HG03460 (cell line): ENCODE data around the gene NDUFB3.
"Not testable (repeated sequence)": the region's sequence is repeated elsewhere in the genome, so short reads cannot be mapped to it uniquely, and the experiment has no call there.

Experiments used
- ATAC-seq: cut with Tn5 transposase; IDR thresholded peaks from one replicate; pipeline ENCODE4 v1.9.1; 2021; ENCODE audit not compliant: unreplicated experiment

The NDUFB3 gene

GRCh38 chr2:201071479-201072200, at the start of gene NDUFB3, which contains the start of gene HYCC2:
TSS of gene NDUFB3 (plus strand) at chr2:201072001. CDS start at chr2:201078883, 6,882 bp downstream.
TSS of gene HYCC2 (minus strand) at chr2:201071671. CDS start at chr2:201024009, 47,662 bp downstream.
- ATAC-seq: peak; percentile 99

- ATAC-seq: no peak
Observed at GRCh38 chr2:201024518-201024917, 47.3 kb upstream of the NDUFB3 start.

GRCh38 chr2:201034355-201034754, 37.4 kb upstream of the NDUFB3 start:
- not testable (repeated sequence) for ATAC-seq

GRCh38 chr2:201038361-201038760, 33.4 kb upstream of the NDUFB3 start:
- ATAC-seq: not testable (repeated sequence)

- no peak for ATAC-seq
Observed at GRCh38 chr2:201038855-201039254, 32.9 kb upstream of the NDUFB3 start.

GRCh38 chr2:201040867-201041628, 30.8 kb upstream of the NDUFB3 start:
- ATAC-seq: no peak

GRCh38 chr2:201042451-201042850, 29.4 kb upstream of the NDUFB3 start:
- ATAC-seq: not testable (repeated sequence)

- not testable (repeated sequence) for ATAC-seq
Observed at GRCh38 chr2:201043050-201043449, 28.8 kb upstream of the NDUFB3 start.

- no peak for ATAC-seq
Observed at GRCh38 chr2:201046881-201047280, 24.9 kb upstream of the NDUFB3 start.

GRCh38 chr2:201049455-201049854, 22.3 kb upstream of the NDUFB3 start:
- ATAC-seq: no peak

GRCh38 chr2:201057087-201057521, 14.7 kb upstream of the NDUFB3 start:
- no peak for ATAC-seq

GRCh38 chr2:201057715-201058248, 14.0 kb upstream of the NDUFB3 start:
- no peak for ATAC-seq

GRCh38 chr2:201058914-201059313, 12.9 kb upstream of the NDUFB3 start:
- no peak for ATAC-seq

- no peak for ATAC-seq
Observed at GRCh38 chr2:201059961-201060755, 11.6 kb upstream of the NDUFB3 start.

- not testable (repeated sequence) for ATAC-seq
Observed at GRCh38 chr2:201063516-201063915, 8.3 kb upstream of the NDUFB3 start.

GRCh38 chr2:201064797-201065329, 6.9 kb upstream of the NDUFB3 start:
- ATAC-seq: no peak

GRCh38 chr2:201070948-201071478, 788 bp upstream of the NDUFB3 start:
- ATAC-seq: peak; percentile 9

GRCh38 chr2:201072201-201072530, 365 bp downstream of the NDUFB3 start:
- no peak for ATAC-seq

- no peak for ATAC-seq
Observed at GRCh38 chr2:201073071-201073470, 1.3 kb downstream of the NDUFB3 start.

- no peak for ATAC-seq
Observed at GRCh38 chr2:201074996-201075395, 3.2 kb downstream of the NDUFB3 start.

- ATAC-seq: no peak
Observed at GRCh38 chr2:201084863-201085262, 13.1 kb downstream of the NDUFB3 start.
